HG03354 (cell line): ENCODE measurements around the gene MEF2C.

Source experiments
- ATAC-seq: cut with Tn5 transposase; IDR thresholded peaks from one replicate; pipeline ENCODE4 v1.9.1; 2021; ENCODE audit warnings: mild to moderate bottlenecking; ENCODE audit not compliant: unreplicated experiment, poor library complexity, severe bottlenecking

MEF2C gene

GRCh38 chr5:88736494-88736893, 146.5 kb downstream of the MEF2C start:
- ATAC-seq: peak; percentile 25

- ATAC-seq: peak; percentile 19
These were observed 148.0 kb downstream of the MEF2C start for GRCh38 chr5:88734983-88735382.

DNA sequence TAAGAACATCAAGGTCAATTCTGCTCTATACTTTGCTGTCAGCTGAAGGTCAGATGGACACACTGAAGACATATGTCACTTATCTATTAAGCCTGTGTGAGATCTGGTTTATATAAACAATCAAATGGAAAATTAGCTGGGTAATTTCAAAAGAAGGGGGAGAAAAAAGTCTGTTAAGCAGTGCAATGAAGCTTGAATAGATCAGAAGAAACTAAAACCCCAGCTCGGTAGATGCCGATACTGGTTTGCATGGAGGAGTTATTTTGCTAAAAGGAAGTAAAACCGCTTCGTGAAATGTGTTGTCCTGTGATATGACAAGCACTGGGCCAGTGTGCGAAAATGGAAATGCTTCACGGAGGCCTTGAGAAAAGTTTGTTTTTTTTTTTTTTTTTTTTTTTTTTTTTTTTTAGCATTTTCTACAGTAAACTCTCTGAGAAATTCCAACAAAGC, 148.8 kb downstream of the MEF2C start:
- peak; percentile 63 for ATAC-seq

DNA sequence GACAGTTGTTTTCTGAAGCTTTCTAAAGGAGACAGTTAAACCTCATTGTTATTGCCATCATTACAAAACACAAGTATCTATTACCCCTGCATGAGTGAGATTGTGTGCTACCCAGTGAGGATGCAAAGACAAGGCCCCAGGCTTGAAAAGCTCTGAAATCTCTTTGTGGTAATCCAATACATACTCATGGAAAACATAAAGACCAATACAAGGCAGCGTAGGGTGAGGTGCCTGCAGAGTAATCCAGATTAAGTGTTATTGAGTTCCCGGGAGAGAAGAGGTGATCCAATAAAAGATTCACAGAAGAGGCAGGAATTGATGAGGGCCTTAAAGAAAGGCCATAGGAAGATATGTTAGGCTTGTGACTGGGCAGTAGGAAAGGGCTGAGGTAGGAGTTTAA, 150.1 kb downstream of the MEF2C start:
- no peak for ATAC-seq

DNA sequence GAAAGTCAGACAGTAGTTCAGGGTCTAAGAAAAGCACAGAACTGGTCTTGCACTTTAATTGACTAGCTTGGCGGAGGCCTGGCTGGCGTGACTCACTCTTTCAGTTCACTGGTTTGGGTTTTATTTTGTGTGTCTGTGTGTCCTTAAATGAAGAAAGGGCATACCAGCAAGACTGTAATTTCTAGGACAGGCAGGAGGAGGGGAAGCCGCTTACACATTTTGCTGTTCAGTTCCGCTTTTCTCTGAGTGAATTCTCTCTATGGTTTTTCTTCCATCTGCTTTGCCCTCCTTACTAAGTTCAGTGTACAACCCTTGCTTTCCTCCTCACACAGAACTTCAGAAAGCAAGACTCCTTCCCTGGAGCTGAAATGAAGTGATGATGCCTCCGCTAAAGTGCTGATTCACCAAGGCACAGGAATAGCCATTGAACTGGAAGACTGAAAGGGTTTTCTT, 150.8 kb downstream of the MEF2C start:
- peak; percentile 50 for ATAC-seq

GRCh38 chr5:88729829-88730182, 153.2 kb downstream of the MEF2C start:
- ATAC-seq: no peak

GRCh38 chr5:88729084-88729828, 153.7 kb downstream of the MEF2C start:
- peak; percentile 57 for ATAC-seq

- ATAC-seq: no peak
These were observed 155.2 kb downstream of the MEF2C start for GRCh38 chr5:88727705-88728313.

DNA sequence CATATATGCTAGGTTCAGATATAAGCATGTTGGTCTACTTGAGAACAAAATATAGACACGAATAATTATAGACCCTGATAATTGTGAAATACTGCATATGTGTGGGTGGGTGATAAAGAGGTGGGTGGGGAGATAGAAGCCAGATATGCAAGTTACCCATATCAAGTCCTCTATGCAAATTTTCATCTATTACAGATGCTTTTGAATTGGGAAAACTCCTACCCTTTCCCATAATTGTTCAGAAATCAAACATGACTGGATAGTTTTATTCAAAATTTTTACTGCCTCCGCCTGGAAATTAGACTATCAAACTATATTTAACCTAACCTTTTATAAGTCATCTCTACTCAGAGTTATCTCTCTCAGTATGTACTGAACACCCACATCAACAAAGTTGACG, 157.5 kb downstream of the MEF2C start:
- no peak for ATAC-seq

- ATAC-seq: no peak
These were observed 158.8 kb downstream of the MEF2C start for GRCh38 chr5:88724201-88724600.

DNA sequence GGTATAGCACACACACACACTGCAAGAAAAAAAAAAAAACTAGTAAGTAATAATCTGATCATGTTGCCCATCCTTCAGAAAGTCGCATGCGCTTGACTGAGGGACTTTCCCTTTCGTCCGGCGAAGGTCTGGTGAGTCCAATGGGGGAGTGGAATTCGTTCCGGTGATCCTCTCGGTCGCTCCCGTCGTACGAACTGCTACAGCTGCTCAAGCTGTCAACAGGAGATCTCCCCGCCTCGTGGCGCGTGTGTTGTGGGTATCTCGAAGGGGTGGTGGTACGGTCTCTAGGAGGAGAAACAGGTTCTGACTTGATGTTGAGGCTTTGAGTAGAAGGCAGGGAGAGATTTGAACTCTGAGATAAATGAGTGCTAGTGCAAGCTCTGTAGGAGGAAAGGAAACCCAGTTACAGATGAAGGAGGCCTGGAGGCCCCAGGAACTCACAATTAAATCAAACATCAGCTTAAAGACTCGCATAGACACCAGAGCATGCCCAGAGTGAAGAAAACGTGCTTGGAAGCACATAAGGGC, 160.4 kb downstream of the MEF2C start:
- no peak for ATAC-seq

DNA sequence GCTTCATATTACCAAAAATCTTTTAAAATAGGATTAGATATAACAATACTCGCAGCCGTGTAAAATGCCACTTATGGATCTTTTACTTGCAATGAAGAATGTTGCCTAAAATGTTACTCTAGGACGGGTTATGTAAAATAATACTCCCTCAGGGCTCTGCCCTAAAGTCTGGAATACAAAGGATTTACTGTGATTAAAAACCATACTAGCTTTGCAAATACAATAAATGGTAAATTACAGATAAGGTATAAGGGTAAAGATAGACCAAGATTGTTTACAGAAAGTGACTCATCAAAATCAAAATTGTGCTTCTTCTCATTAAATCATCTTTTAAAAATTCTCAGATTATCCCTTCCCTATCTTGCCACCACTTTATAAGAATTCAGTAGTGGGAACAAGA, 163.6 kb downstream of the MEF2C start:
- ATAC-seq: no peak

DNA sequence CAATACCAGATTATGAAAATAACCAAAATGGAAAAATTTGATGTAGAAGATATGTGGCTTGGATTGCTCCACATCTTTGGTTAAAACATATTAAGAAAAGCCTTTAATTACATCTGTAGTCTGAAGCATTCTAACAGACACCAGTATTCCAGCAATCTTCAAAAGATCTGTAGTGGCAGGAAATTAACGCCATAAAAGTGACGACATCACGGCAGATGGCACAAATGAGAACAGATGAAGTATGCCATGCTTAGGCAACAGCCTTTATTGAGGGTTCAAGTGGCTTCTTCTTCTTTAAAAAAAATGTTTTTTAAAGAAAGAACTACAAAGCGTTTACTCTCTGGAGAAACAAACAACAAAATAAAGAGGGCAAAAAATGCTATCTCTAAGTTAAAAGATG, 164.2 kb downstream of the MEF2C start:
- no peak for ATAC-seq

GRCh38 chr5:88716101-88716500, 166.9 kb downstream of the MEF2C start:
- no peak for ATAC-seq

- no peak for ATAC-seq
These were observed 167.5 kb downstream of the MEF2C start for GRCh38 chr5:88715503-88715902.

GRCh38 chr5:88713818-88714217, 169.2 kb downstream of the MEF2C start:
- ATAC-seq: no peak

GRCh38 chr5:88708682-88709398, 174.1 kb downstream of the MEF2C start:
- no peak for ATAC-seq

- no peak for ATAC-seq
These were observed 175.0 kb downstream of the MEF2C start for GRCh38 chr5:88708021-88708420.

GRCh38 chr5:88707216-88707965, 175.6 kb downstream of the MEF2C start:
- no peak for ATAC-seq

GRCh38 chr5:88702332-88702731, 180.7 kb downstream of the MEF2C start:
- no peak for ATAC-seq
